ENCODE results near the gene ZNF592.

DNA sequence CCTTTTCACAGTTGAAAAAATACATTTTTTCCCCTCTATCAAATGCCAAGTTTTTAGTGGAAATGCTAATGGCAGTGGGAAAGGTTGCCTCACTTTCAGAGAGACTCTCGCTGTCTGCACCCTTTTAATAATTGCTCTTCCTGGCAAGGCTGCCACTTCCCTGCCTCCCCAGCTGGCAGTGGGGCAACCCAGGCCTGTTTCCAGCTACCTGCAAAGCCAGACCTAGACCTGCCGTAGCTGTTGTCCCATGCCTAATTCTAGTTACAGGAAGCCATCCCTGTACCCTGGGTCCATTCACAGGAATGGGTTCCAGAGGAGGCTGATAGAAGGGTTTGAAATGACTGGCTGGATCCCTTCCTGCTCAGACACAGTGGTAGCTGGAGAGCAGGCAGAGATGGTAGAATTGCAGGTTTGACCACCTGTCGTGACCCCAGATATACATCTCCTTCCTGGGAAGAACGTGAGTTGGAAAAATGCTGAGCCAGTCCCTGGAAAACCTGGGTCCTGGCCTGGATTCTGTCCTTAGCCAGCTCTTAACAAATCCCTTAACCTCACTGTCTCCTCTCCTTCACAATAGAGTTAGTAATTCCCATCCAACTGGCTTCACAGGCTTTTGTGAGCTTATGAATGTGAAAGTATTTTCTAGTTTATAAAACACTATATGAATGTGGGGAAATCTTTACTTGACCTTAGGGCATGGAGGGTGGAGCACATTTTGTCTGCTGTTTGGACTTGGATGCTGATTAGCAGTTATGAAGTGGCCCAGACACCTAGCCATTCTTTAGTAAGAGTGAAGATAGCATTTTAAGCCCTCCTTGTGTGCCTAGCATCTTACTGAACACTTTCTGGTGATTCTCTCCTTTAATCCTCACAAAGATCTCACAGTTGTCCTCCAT, 55.9 kb downstream of the ZNF592 start:
- TF ChIP-seq, protein P1, sequence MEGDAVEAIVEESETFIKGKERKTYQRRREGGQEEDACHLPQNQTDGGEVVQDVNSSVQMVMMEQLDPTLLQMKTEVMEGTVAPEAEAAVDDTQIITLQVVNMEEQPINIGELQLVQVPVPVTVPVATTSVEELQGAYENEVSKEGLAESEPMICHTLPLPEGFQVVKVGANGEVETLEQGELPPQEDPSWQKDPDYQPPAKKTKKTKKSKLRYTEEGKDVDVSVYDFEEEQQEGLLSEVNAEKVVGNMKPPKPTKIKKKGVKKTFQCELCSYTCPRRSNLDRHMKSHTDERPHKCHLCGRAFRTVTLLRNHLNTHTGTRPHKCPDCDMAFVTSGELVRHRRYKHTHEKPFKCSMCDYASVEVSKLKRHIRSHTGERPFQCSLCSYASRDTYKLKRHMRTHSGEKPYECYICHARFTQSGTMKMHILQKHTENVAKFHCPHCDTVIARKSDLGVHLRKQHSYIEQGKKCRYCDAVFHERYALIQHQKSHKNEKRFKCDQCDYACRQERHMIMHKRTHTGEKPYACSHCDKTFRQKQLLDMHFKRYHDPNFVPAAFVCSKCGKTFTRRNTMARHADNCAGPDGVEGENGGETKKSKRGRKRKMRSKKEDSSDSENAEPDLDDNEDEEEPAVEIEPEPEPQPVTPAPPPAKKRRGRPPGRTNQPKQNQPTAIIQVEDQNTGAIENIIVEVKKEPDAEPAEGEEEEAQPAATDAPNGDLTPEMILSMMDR (IDR thresholded peaks at IDR 0.05), result no peak
- no peak for TF ChIP-seq ZFX (IDR thresholded peaks at IDR 0.05; ENCODE audit: borderline replicate concordance)
